Stimulated activated CD4-positive, alpha-beta T cell treated with anti-CD3 and anti-CD28 coated beads, Interleukin-1b, Interleukin-23, amount 100 ng/mL, for 48 hours (primary cell): Measurements from ENCODE around the gene IL13.
"Not testable (repeated sequence)": the region's sequence is repeated elsewhere in the genome, so short reads cannot be mapped to it uniquely, and the experiment has no call there.

Experiments used
- DNase-seq: peaks from one replicate; pipeline ENCODE4 v3.0.0-alpha.2; 2020

Gene IL13

DNA sequence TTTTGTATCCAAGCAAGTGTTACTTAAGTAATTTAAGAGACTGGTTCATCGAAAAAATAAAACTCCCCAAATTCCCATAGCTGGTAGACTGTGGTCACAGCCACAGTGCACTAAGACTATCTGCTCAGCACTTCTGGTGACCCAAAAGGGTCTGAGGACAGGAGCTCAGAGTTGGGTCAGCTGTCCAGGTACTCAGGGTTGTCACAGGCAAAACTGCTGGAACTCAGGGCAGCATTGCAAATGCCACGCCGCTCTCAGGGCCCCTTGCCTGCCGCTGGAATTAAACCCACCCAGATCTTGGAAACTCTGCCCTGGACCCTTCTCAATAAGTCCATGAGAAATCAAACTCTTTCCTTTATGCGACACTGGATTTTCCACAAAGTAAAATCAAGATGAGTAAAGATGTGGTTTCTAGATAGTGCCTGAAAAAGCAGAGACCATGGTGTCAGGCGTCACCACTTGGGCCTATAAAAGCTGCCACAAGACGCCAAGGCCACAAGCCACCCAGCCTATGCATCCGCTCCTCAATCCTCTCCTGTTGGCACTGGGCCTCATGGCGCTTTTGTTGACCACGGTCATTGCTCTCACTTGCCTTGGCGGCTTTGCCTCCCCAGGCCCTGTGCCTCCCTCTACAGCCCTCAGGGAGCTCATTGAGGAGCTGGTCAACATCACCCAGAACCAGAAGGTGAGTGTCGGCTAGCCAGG lies at the start of gene IL13:
TSS of gene IL13 (plus strand) at position 498 of the 705 bp plus-strand sequence. CDS start at position 512, 14 bp downstream.
- no peak for DNase-seq

DNA sequence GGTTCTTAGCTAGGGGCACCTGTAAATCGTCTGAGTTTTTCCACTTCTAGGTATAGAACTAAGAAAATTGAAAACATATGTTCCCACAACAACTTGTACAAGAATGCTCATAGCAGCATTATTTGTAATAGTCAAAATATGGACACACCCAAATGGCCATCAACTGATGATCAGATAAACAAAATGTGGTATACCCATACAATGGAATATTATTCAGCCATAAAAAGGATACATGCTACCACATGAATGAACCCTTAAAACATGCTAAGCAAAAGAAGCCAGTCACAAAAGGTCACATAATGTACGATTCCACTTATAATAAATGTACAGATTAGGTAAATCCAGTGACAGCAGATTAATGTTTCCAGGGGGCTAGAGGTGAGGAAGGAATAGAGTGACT lies 46.0 kb upstream of the IL13 start:
- DNase-seq, result no peak

DNA sequence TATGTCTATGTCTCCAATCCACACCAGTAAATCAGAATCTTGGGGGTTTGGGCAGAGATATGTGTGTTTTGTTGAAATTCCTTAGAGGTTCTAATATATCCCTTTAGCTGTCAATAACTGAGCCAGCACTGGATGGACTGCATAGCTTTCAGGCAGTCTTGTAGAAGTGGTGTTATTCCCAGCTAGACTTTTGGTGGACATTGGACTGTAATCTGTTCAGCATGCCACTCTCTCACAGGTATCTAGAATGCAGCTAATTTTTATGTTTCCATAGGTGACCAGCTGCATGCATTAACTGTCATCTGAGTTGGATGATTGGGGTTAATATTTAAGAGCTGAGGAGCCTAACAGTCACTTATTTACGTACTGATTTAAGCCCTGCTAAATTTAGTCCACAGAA lies 45.1 kb upstream of the IL13 start:
- no peak for DNase-seq

DNA sequence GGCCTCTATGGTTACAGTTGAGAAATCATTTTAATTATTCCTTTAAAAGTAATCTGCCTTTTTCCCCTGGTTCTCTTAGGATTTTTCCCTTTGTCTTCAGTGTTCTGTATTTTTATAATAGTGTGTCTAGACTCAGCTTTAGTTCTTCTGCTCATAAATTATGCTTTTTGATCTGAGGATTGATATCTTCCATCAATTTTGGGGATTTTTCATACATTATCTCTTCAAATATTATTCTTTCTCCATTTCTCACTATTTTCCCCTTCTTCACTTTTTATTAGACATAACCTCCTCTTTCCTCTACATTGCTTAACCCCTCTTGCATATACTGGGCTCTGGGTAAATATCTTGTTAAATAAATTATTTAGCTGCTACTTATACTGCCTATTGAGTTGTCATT lies 36.3 kb upstream of the IL13 start:
- no peak for DNase-seq

DNA sequence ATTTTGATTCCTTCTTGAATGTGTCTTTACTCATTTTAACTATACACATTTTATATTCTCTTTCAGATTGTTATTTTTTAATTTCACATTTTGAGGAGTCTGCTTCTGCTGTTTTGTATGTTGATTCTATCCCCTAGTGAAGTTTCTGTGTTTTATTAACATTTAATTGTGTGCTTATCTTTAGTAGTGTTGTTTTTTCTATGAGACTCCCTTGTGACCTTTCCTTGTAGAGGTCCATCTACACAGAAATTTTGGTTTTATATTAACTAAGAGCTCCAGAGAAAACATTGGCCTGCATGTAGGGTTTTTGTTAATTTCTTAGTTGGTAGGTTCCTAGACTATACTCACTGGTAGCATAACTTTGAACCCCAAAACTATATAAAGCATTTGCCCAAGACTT lies 35.4 kb upstream of the IL13 start:
- DNase-seq, result no peak

DNA sequence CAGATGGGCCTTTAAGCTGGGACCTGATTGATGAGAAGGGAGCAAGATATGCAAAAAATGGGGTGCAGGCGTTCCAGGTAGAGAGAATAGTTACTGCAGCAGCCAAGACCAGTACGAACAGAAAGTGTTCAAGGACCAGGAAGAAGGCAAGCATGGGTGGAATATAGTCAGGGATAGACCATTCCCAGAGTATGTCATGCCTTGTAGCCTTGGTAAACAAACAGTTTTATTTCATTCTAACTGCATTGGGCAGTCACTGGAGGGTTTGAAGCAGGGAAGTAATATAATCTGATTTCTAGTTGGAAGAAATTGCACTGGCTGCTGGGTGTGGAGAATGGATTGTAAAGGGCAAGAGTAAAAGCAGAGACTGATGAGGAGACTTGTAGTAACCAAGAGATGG lies 30.5 kb upstream of the IL13 start:
- DNase-seq, result no peak

DNA sequence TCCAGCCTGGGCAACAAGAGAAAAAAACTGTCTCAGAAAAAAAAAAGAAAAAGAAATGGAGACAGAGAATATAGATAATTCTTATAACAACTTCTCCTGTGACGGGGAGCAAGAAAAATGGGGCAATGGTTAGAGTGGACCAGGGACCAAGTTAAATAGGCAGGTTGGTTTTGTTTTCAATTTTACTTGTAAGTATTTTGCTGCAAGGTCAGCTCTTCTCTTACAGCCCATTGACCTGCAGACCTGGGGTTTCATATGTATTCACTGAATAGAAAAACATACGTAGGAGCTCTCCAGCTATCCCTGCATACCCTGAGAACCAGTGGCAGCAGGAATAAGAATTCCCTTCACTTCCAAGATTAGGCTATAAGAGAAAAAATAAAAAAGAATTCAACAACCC lies 29.2 kb upstream of the IL13 start:
- DNase-seq, result no peak

DNA sequence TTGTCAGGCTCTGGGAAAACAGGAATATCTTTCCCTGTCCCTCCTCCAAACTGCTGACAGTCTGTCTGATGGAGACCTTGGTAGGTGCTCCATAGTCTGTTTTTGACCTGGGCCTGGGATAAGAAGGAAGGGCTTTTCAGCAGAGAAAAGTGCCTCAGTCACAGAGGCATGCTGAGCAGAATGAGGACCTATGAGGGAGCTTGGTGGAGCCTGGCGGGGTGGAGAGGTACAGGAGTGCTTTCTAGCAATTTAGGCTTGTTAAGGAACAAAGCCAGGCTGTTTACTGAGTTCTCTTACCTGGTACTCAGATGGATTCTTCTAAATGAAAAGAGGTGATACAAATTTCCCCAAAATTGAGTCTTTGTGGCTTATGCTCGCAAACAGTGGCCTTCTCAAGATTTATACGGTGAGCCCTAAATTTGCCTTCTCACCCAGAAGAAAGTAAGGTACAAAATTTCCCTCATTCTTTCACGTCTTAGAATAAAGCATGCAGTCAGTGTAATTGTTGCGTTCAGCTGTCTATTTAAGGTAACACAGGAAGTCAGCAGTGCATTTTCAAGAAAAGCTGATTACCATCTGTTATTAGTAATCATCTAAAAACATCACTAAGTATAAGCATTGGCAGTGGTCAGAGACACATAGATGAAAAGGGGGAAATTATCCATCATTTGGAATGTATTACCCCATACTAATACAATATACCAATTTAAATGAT lies 28.6 kb upstream of the IL13 start:
- no peak for DNase-seq

DNA sequence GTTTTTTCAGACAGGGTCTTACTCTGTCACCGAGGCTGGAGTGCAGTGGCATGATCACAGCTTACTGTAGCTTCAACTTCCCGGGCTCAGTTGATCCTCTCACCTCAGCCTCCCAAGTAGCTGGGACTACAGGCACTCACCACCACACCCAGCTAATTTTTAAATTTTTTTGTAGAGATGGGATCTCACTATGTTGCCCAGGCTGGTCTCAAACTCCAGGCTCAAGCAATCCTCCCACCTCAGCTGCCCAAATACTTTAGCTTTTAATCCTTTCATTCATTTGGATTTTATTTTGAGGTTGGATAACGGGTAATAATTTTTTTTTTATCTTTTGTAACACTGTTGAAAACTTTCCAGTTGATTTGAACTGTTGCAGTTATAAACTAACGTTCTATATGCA lies 24.4 kb upstream of the IL13 start:
- DNase-seq, result not testable (repeated sequence)

DNA sequence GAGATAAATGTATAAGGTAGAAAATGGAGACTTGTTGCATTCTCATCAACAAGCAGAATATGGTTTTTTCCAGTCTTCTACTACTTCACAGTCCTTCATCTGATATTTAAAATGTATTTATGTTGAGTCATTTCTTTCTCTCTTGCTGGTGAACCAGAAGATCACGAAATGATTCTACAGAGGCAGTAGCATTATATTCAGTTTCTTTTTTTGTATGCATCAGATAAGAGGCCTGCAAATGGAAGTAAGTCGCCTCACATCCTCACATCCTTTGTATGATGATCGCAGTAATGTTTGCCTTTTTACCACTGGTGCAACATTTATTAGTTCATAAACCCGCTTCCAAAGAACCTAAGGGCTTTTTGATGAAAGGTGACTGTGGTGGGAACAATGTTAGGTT lies 22.1 kb upstream of the IL13 start:
- DNase-seq, result no peak

DNA sequence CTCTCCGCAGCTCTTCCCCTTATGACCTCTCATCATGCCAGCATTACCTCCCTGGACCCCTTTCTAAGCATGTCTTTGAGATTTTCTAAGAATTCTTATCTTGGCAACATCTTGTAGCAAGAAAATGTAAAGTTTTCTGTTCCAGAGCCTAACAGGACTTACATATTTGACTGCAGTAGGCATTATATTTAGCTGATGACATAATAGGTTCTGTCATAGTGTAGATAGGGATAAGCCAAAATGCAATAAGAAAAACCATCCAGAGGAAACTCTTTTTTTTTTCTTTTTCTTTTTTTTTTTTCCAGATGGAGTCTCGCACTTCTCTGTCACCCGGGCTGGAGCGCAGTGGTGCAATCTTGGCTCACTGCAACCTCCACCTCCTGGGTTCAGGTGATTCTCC lies 20.7 kb upstream of the IL13 start:
- no peak for DNase-seq

DNA sequence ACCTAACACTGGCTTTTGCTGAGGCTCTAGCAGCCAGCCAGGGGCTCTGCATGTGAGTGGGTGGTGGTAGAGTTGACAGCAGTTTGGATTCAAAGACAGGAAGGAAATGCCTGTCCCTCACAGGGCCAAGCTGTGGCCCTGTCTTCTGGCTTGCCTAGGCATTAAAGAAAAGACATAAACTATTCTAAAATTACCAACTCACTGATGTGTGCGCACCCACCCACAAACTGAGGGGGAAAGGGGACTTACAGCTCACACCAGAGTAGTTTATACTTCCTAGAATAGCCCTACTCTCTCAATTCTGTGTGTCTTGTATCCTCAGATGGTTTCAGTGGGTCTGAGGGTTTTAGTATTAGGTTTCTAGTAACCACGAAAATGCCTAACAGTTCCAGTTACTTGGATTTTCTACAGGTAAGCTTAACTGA lies 18.3 kb upstream of the IL13 start:
- DNase-seq, result no peak

DNA sequence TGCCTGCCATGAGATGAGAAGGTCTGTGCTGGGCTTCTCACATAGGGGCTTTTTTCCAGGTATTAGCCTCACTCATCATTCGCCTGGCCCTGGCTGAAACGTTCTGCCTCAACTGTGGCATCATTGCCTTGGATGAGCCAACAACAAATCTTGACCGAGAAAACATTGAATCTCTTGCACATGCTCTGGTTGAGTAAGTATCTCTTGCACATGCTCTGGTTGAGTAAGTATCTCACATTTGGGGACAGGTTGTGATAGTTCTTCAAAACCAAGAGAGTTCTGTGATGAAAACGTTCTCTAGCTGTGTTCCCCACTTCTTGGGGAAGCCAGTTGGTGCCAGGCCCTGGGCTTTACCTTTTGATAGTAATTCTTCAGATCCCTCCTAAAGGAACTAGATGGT lies 17.4 kb upstream of the IL13 start:
- DNase-seq, result no peak

DNA sequence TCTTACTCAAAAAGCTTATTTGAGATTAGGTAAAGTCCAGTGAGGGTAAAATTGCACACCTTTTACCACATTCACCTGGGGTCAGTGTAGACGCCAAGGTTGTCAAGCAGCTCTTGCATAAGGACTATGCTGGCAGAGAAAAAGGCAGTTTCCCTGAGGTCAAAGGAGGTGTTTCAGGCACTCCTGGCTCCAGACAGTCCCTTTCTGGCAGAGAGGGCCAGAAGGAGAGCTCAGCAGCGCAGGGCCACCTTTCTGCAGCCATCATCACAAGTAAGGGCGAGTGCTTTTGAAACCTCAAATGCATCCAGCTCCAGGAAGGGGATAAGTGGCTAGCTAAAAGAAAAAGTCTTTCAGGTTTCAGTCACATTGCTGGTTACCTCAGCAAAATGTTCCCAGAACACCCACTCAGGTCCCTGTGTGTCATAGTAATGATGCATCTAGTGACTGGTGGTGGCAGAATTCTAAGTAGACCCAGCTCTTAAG lies 16.7 kb upstream of the IL13 start:
- DNase-seq, result peak; percentile 58

DNA sequence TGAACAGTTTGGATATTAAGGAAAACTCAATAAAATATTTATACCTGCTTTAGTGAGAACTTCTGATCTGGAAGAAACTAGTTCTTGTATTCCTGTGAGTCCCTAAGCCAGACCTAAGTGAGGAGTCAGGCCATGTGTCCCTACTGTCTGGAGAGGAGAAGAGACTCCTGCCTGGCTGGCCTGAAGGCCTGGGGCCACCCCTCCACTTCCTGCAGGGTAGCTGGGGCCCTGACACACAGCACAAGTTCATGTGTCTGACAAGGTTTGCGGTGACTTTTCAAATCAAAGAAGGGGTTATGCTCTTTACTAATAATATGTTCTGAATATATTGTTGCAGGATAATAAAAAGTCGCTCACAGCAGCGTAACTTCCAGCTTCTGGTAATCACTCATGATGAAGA lies 16.1 kb upstream of the IL13 start:
- no peak for DNase-seq

DNA sequence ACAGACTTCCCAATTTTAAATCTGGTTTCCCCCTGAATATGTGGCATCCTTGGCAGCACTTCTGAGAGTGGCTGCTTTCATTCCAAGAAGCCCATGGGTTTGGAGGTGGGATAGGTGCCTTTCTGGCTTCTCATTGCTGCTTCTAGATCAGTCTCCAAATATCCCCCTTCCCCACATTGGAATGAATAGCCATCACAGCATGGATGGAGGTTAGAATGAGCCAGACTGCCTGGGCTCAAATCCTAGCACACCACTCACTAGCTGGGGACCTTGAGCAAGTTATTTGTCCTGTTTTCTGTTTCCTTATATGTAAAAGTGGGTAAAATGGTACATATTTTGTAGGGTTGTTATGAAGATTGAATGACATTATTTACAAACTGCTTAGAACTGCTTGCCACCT lies 13.8 kb upstream of the IL13 start:
- no peak for DNase-seq

DNA sequence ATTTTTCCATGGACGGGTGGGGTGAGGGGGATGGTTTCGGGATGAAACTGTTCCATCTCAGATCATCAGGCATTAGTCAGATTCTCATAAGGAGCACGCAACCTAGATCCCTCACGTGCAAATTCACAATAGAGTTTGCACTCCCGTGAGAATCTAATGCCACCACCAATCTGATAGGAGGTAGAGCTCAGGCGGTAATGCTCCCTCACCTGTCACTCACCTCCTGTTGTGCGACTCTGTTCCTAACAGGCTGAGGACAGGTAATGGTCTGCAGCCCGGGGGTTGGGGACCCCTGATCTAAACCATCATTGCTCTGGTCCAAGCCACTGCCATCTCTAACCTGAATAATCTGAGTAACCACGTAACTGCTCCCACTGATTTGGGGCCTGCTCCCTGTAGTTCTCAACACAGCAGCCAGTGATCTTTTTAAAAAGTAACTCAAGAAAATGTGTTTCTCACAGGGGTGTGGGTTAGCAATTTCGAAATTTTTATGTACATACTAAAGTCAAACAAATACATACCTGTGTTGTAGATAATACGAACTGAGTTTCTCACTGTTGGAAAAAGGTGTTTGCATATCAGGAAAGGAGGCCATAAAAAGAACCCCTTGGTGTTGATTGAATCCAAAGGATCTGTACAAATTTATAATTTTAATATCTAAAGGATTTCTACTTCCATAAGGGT lies 11.2 kb upstream of the IL13 start:
- no peak for DNase-seq

DNA sequence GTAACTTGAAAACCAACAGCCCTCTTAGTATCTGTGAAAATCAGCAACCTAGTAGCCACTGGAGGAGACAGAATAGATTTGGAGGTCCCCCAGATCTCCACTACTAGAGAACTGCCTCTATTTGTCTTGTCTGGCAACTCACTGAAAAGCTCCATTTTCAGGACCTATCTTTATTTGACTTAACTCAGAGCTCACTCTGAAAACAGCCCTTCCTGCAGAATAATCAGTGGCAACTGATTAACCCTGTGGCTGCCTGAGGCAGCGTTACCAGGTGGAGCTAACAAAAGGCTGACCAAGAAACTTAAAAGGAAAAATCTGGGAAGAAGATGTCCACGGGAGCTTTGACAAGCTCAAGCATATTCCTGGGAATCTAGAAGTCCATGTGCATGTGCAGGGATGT lies 10.5 kb upstream of the IL13 start:
- no peak for DNase-seq

DNA sequence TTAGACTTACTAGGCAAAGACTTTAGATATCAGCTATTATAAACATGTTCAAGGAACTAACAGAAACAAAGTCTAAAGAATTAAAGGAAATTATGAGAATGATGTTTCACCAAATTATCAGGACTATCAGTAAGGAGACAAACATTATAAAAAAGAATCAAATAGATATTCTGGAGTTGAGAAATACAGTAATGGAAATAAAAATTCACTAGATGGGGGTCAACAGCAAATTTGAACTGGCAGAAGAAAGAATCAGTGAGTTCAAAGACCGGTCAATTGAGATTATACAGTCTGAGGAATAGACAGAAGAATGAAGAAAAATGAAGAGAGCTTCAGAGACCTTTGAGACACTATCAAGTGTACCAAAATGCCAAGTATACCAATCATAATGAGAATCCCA lies 9.6 kb upstream of the IL13 start:
- no peak for DNase-seq

DNA sequence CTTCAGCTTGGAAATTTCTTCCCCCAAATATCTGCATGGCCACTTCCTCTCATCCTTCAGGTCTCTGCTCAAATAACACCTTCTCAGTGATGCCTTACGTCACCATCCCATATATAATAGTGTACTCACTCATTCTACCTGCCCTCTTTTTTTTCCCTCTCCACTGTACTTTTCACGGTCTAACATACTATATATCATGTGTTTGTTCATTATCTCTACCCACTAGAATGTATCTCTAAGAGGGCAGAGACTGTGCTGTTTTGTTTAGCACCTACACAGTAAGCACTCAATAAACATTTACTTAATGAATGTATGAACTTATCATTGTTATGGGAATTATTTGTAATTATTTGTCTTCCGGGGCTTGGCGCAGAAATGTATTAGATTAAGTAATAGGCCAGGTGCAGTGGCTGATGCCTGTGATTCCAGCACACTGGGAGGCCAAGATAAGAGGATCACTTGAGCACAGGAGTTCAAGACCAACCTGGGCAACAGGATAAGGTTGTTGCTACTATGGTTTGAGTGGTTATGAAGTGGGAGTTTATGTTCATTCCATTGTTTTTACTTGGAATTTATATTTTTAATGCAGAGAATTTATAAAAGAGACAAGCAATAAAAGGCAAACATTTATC lies 6.0 kb upstream of the IL13 start:
- DNase-seq, result no peak

DNA sequence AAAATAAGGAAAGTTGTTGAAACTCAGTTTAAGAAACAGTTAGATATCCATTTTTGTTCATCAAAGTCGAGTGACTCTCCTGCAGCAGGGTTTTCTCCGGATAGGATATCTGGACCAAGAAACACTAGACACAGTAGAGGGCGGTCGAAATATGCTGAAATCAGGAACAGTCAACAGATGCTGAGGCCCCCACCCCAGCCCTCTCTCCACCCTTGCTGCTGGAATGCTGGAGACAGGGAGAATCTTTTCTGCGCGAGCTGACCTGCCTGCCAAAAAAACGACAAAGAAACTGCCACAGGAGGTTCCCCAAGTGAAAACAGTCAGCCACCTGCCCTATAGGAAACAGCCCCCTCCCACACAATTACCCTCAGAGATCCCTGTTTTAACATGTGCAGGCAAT lies 4.3 kb upstream of the IL13 start:
- DNase-seq, result no peak

DNA sequence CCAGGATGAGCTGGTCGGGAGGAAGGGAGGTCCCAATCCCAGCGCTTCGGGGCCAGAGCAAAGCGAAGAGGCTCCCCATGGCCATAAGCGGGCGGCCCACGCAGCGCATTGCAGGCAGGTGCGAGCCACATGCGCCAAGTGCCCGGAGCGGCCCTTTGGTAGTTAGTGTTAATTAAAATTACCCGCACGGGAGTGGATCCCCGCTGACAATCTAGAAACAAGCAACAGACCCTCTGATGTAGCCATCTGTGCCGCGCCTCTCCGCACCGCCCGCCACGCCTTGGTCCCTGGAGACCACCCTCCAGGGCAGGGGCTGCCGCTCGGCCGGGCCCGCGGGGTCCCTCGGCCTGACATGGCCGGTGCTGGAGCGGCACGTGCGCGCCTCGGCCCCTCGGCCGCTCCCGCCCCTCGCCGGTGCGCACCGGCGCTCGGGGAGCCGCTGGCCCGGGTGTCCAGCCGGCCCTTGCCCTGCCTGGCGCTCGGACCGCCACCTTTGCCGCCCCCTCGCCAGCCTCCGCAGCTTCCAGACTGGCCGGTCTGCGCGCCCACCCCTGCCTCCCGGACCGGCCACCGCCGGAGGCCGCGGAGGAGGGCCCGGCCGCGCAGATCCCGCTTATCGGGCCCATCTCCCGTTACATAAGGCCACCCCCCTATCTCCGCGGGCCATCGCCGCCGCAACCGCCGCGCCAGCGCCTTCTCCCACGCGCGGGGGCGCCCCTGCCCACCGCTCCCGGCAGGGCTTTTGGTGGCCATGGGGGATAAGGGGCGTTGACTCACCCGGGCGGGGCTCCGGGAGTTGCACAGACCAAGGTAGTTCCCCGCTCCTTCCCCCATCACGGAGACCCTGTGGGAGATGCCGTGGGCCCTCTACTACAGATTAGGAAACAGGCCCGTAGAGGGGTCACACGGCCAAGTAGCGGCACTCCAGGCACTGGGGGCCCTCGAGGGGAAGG lies 1.9 kb upstream of the IL13 start:
- peak; percentile 42 for DNase-seq
